ENCODE data around the gene NPIPB5.
"Not testable (repeated sequence)": the region's sequence is repeated elsewhere in the genome, so short reads cannot be mapped to it uniquely, and the experiment has no call there.

DNA sequence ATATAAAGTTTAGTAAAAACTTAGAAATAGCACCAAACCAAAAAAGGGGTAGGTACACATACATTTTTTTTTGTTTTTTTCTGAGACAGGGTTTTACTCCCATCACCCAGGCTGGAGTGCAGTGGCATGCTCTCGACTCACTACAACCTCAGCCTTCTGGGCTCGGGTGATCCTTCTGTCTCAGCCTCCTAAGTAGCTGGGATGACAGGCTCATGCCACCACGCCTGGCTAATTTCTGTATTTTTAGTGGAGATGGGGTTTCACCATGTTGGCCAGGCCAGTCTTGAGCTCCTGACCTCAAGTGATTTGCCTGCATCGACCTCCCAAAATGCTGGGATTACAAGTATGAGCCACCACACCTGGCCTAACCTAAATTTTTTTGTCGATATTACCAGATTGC, 41.0 kb downstream of the NPIPB5 start:
- not testable (repeated sequence) for TF ChIP-seq POLR2A, CTCF (IDR thresholded peaks at IDR 0.05)
